GM18858 (cell line): ENCODE data around the gene BRF1.

ENCODE experiments used
- ATAC-seq: cut with Tn5 transposase; IDR thresholded peaks from one replicate; pipeline ENCODE4 v1.9.1; 2021; ENCODE audit not compliant: unreplicated experiment

The BRF1 gene

GRCh38 chr14:105244334-105244733 lies 56.5 kb downstream of the BRF1 start:
- no peak for ATAC-seq

GRCh38 chr14:105241641-105242040 lies 59.2 kb downstream of the BRF1 start:
- no peak for ATAC-seq

GRCh38 chr14:105240811-105241576 lies 59.8 kb downstream of the BRF1 start:
- no peak for ATAC-seq

- no peak for ATAC-seq
Measured at GRCh38 chr14:105229099-105229655, 71.6 kb downstream of the BRF1 start.

- no peak for ATAC-seq
Measured at GRCh38 chr14:105228562-105228961, 72.2 kb downstream of the BRF1 start.

GRCh38 chr14:105227346-105227745 lies 73.5 kb downstream of the BRF1 start:
- no peak for ATAC-seq

GRCh38 chr14:105226198-105226597 lies 74.6 kb downstream of the BRF1 start:
- no peak for ATAC-seq

- ATAC-seq, result no peak
Measured at GRCh38 chr14:105224845-105225570, 75.8 kb downstream of the BRF1 start.

GRCh38 chr14:105223770-105224544 lies 76.8 kb downstream of the BRF1 start:
- no peak for ATAC-seq

GRCh38 chr14:105223260-105223659 lies 77.5 kb downstream of the BRF1 start:
- ATAC-seq, result no peak

- no peak for ATAC-seq
Measured at GRCh38 chr14:105221598-105222178, 79.1 kb downstream of the BRF1 start.

- ATAC-seq, result no peak
Measured at GRCh38 chr14:105220699-105221597, 79.9 kb downstream of the BRF1 start.

GRCh38 chr14:105219753-105220152 lies 81.0 kb downstream of the BRF1 start:
- ATAC-seq, result no peak

GRCh38 chr14:105219043-105219612 lies 81.7 kb downstream of the BRF1 start:
- ATAC-seq, result no peak

GRCh38 chr14:105218611-105219010 lies 82.2 kb downstream of the BRF1 start:
- ATAC-seq, result no peak

GRCh38 chr14:105217774-105218173 lies 83.0 kb downstream of the BRF1 start:
- ATAC-seq, result no peak

- no peak for ATAC-seq
Measured at GRCh38 chr14:105216490-105217247, 84.1 kb downstream of the BRF1 start.

GRCh38 chr14:105215602-105216001 lies 85.2 kb downstream of the BRF1 start:
- no peak for ATAC-seq
